Fibroblast of pulmonary artery (primary cell): ENCODE measurements around the gene LRRC8E.

Experiments used
- DNase-seq: peaks from one replicate; pipeline ENCODE4 v3.0.0-alpha.2; 2010; ENCODE audit warnings: low read depth
- H3K4me3 ChIP-seq: replicated peaks from 2 replicates; pipeline ENCODE4 v1.5.1; 2011; ENCODE audit warnings: low read depth, mild to moderate bottlenecking, control low read depth, low read length, moderate library complexity
- TF ChIP-seq, protein P1 (sequence below): IDR thresholded peaks from 2 replicates; pipeline ENCODE4 v1.5.1; 2011; ENCODE audit warnings: mild to moderate bottlenecking, control low read depth, low read length, inconsistent platforms; ENCODE audit errors: missing control alignments

LRRC8E gene

DNA sequence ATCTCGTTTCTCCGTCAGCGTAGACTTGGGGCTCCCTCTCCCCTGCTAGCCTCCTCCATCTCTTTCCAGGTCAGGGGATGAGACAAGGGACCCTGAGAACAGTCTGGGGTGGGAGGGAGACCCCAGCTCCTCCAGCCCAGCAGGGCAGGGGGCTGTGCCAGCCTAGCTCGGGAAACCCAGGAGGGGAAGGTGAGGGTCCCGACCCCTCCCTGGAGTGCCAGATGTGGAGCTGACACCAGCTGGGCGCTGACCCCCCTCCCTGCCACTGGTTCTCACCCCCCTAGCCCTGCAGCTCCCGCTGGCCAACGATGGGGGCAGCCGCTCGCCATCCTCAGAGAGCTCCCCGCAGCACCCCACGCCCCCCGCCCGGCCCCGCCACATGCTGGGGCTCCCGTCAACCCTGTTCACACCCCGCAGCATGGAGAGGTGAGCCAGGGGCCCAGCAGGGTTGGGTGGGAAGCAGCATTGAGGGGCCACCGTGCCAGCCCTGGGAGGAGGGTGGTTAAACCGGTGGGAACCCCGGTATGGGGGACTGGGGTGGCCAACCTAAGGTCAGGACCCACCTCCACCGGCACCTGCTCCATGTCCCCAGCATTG is 21.3 kb downstream of the LRRC8E start:
- DNase-seq = no peak
- no peak overlapping the region for H3K4me3 ChIP-seq
- TF ChIP-seq, protein P1, sequence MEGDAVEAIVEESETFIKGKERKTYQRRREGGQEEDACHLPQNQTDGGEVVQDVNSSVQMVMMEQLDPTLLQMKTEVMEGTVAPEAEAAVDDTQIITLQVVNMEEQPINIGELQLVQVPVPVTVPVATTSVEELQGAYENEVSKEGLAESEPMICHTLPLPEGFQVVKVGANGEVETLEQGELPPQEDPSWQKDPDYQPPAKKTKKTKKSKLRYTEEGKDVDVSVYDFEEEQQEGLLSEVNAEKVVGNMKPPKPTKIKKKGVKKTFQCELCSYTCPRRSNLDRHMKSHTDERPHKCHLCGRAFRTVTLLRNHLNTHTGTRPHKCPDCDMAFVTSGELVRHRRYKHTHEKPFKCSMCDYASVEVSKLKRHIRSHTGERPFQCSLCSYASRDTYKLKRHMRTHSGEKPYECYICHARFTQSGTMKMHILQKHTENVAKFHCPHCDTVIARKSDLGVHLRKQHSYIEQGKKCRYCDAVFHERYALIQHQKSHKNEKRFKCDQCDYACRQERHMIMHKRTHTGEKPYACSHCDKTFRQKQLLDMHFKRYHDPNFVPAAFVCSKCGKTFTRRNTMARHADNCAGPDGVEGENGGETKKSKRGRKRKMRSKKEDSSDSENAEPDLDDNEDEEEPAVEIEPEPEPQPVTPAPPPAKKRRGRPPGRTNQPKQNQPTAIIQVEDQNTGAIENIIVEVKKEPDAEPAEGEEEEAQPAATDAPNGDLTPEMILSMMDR = no peak

GRCh38 chr19:7910321-7911161 is 22.2 kb downstream of the LRRC8E start:
- DNase-seq = no peak
- H3K4me3 ChIP-seq = no peak overlapping the region
- TF ChIP-seq, protein P1 = no peak

GRCh38 chr19:7911508-7912143 is 23.3 kb downstream of the LRRC8E start:
- no peak overlapping the region for H3K4me3 ChIP-seq
- TF ChIP-seq, protein P1 = no peak
- DNase-seq = no peak

GRCh38 chr19:7912144-7912696 is 23.9 kb downstream of the LRRC8E start:
- no peak overlapping the region for H3K4me3 ChIP-seq
- no peak for DNase-seq
- TF ChIP-seq, protein P1 = no peak

GRCh38 chr19:7912697-7913564 is 24.6 kb downstream of the LRRC8E start:
- DNase-seq = no peak
- H3K4me3 ChIP-seq = no peak overlapping the region
- TF ChIP-seq, protein P1 = no peak

- DNase-seq = no peak
- TF ChIP-seq, protein P1 = no peak
Measured at GRCh38 chr19:7913652-7914051, 25.3 kb downstream of the LRRC8E start.

More at GRCh38 chr19:7913652-7914051, 25.3 kb downstream of the LRRC8E start:
- no peak overlapping the region for H3K4me3 ChIP-seq
